ENCODE results near the gene ADD3. TPM values are rescaled to one million over a fixed set of nuclear protein-coding genes. Genes with fewer than 3 reads are reported as not detected.
A peak's percentile ranks its signal among the peaks of the same experiment; 100 is the strongest.

The ADD3 gene
- total and polyA plus RNA-seq, 4 experiments from 2014 or later: 365 to 613 (median 449) TPM

- Histone ChIP-seq H3K36me3 (ENCODE audit: insufficient read depth, low read length) (no peaks in the 10 kb centered on the region), H3K9me3 (ENCODE audit: control insufficient read depth in 1 of 2, low read length in 2 of 2) (no peaks in the 10 kb centered on the region), H3K27ac (ENCODE audit: low read depth, low read length) (no peak overlapping the region), H3K27me3 (ENCODE audit: insufficient read depth, low read length) (no peaks in the 10 kb centered on the region), H3K4me1 (ENCODE audit: insufficient read depth, low read length) (peaks cover 69% of the 10 kb centered on the region), H3K4me3 (ENCODE audit: low read length in 2 of 2) (no peak overlapping the region)
- H3K4me1 Mint-ChIP-seq: peaks cover 51 to 85% (median 66%) of the 10 kb centered on the region in 4 donors
- POLR2A ChIA-PET (ENCODE audit: partially characterized antibody): no interaction called here
- CTCF ChIA-PET (ENCODE audit: partially characterized antibody): no interaction called here
- H3K4me3 Mint-ChIP-seq: no peak overlapping the region
- no peaks in the 10 kb centered on the region for H3K9me3 Mint-ChIP-seq
- peak overlapping the region in 2 of 7 donors; percentile 35 to 39 for H3K27ac Mint-ChIP-seq
- H3K36me3 Mint-ChIP-seq: peaks cover 14 to 23% of the 10 kb centered on the region in 2 donors
- intact Hi-C loops (cut with micrococcal nuclease): loop anchor here (2.0 kb wide), 1 partner anchor 15 kb away; no protein-coding TSS in a partner anchor
- H3K27me3 Mint-ChIP-seq: no peaks in the 10 kb centered on the region
- DNase-seq: no peak
Measured at GRCh38 chr10:110091830-110092229, 84.0 kb downstream of the ADD3 start.

- Mint-ChIP-seq H3K27ac (no peak overlapping the region), H3K4me1 (peaks cover 42 to 86% (median 62%) of the 10 kb centered on the region in 4 donors), H3K4me3 (peak overlapping the region in 2 of 8 donors; percentile 2 to 17), H3K36me3 (peaks cover 14 to 15% of the 10 kb centered on the region in 2 donors), H3K27me3 (no peaks in the 10 kb centered on the region), H3K9me3 (no peaks in the 10 kb centered on the region)
- Histone ChIP-seq H3K27me3 (ENCODE audit: insufficient read depth, low read length) (no peaks in the 10 kb centered on the region), H3K9me3 (ENCODE audit: control insufficient read depth in 1 of 2, low read length in 2 of 2) (no peaks in the 10 kb centered on the region), H3K36me3 (ENCODE audit: insufficient read depth, low read length) (no peaks in the 10 kb centered on the region), H3K4me1 (ENCODE audit: insufficient read depth, low read length) (peaks cover 66% of the 10 kb centered on the region), H3K27ac (ENCODE audit: low read depth, low read length) (no peak overlapping the region), H3K4me3 (ENCODE audit: low read length in 2 of 2) (no peak overlapping the region)
- no peak for DNase-seq
- intact Hi-C loops (cut with micrococcal nuclease): loop anchor here (2.0 kb wide), 1 partner anchor 17 kb away; no protein-coding TSS in a partner anchor
- ChIA-PET CTCF (ENCODE audit: partially characterized antibody) (no interaction called here), POLR2A (ENCODE audit: partially characterized antibody) (interaction anchor here (1.0 kb wide), 1 partner anchor 85 kb away, joined by 3 read pairs; no protein-coding TSS in a partner anchor)
Measured at GRCh38 chr10:110093722-110094121, 85.9 kb downstream of the ADD3 start.

GRCh38 chr10:110094786-110095185, 87.0 kb downstream of the ADD3 start:
- CTCF ChIA-PET (ENCODE audit: partially characterized antibody): interaction anchor here (0.8 to 1.4 kb wide), 7 partner anchors 9 to 191 kb away, joined by 3 to 4 read pairs (median 3); no protein-coding TSS in a partner anchor
- H3K4me3 Mint-ChIP-seq: peak overlapping the region in 1 of 8 donors; percentile 57
- peaks cover 43 to 82% (median 64%) of the 10 kb centered on the region in 4 donors for H3K4me1 Mint-ChIP-seq

DNA sequence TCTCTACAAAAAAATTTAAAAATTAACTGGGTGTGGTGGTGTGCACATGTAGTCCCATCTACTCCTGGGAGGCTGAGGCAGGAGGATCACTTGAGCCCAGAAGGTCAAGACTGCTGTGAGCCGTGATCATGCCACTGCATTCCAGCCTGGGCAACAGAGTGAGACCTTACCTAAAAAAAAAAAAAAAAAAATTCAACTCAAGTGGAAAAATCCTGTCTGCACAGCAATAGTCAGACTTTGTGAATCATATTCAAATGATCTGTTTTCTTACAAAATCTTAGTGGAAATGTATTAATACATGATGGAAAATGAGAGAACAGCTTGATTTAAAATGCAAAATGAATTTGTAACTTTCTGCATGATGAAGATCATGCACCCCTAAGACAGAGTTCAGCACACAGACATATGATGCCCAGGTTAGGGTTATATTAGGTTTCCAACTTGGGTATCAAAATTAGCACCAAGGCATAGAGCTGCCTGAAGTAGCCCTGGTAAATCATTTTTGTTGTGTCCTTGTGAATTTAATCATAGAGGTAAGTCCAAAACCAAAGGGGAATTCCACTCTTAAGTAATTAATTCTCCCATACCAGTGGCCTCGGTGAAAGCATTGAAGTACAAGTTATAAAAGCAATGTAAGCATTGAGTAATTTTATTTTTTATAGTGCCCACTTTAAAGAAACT, 93.8 kb downstream of the ADD3 start:
- Histone ChIP-seq H3K36me3 (ENCODE audit: insufficient read depth, low read length) (peaks cover 15% of the 10 kb centered on the region), H3K27ac (ENCODE audit: low read depth, low read length) (no peak overlapping the region), H3K4me1 (ENCODE audit: insufficient read depth, low read length) (peaks cover 45% of the 10 kb centered on the region), H3K27me3 (ENCODE audit: insufficient read depth, low read length) (no peaks in the 10 kb centered on the region), H3K4me3 (ENCODE audit: low read length in 2 of 2) (no peak overlapping the region), H3K9me3 (ENCODE audit: control insufficient read depth in 1 of 2, low read length in 2 of 2) (no peaks in the 10 kb centered on the region)
- H3K4me1 Mint-ChIP-seq: peaks cover 31 to 73% (median 57%) of the 10 kb centered on the region in 4 donors
- peak overlapping the region in 3 of 8 donors; percentile 20 to 46 (median 46) for H3K4me3 Mint-ChIP-seq
- DNase-seq: no peak
- intact Hi-C loops (cut with micrococcal nuclease): no loop called here
- ChIA-PET POLR2A (ENCODE audit: partially characterized antibody) (no interaction called here), CTCF (ENCODE audit: partially characterized antibody) (no interaction called here)
- no peaks in the 10 kb centered on the region for H3K27me3 Mint-ChIP-seq
- peaks cover 31 to 47% of the 10 kb centered on the region in 2 donors for H3K36me3 Mint-ChIP-seq
- H3K27ac Mint-ChIP-seq: peak overlapping the region in 5 of 7 donors; percentile 41 to 68 (median 50)
- H3K9me3 Mint-ChIP-seq: no peaks in the 10 kb centered on the region

More at GRCh38 chr10:110094786-110095185, 87.0 kb downstream of the ADD3 start:
- no peak for DNase-seq
- Histone ChIP-seq H3K9me3 (ENCODE audit: control insufficient read depth in 1 of 2, low read length in 2 of 2) (no peaks in the 10 kb centered on the region), H3K27ac (ENCODE audit: low read depth, low read length) (no peak overlapping the region), H3K4me3 (ENCODE audit: low read length in 2 of 2) (no peak overlapping the region), H3K27me3 (ENCODE audit: insufficient read depth, low read length) (no peaks in the 10 kb centered on the region), H3K4me1 (ENCODE audit: insufficient read depth, low read length) (peaks cover 65% of the 10 kb centered on the region), H3K36me3 (ENCODE audit: insufficient read depth, low read length) (no peaks in the 10 kb centered on the region)
- POLR2A ChIA-PET (ENCODE audit: partially characterized antibody): interaction anchor here (0.6 to 0.7 kb wide), 2 partner anchors 25 to 763 kb away, joined by 3 to 4 read pairs; no protein-coding TSS in a partner anchor
- Mint-ChIP-seq H3K27me3 (no peaks in the 10 kb centered on the region), H3K9me3 (no peaks in the 10 kb centered on the region), H3K36me3 (peaks cover 14 to 15% of the 10 kb centered on the region in 2 donors), H3K27ac (peak overlapping the region in 2 of 7 donors; percentile 22 to 61)
- intact Hi-C loops (cut with micrococcal nuclease): no loop called here

DNA sequence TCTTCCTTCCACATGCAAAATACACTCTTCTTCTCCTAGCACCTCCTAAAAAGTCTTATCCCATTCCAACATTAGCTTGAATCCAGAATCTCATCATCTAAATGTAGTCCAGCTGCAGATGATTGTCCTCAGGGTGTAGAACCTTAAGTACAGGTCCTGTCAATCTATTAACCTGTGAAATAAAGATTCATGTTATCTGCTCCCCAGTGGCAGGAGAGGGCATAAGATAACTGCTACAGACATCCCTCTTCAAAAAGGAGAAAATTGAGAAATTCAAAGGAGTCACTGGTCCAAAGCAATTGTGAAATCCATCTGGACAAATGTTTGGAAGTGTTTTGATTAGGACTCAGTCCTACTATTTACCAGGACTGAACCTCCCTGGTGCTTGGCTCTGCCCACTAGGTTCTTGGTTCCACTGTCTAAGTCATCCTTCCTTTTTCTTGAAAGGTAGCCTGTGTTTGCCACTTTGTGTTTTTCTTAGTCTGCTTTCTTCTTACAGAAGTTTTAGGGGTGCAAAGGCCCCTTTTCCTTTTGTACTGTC, 96.2 kb downstream of the ADD3 start:
- peaks cover 44 to 60% of the 10 kb centered on the region in 2 donors for H3K36me3 Mint-ChIP-seq
- no peaks in the 10 kb centered on the region for H3K9me3 Mint-ChIP-seq
- peaks cover 34 to 72% (median 59%) of the 10 kb centered on the region in 4 donors for H3K4me1 Mint-ChIP-seq
- no peaks in the 10 kb centered on the region for H3K27me3 Mint-ChIP-seq
- H3K9me3 ChIP-seq (ENCODE audit: control insufficient read depth in 1 of 2, low read length in 2 of 2): no peaks in the 10 kb centered on the region
- peaks cover 35% of the 10 kb centered on the region for H3K4me1 ChIP-seq (ENCODE audit: insufficient read depth, low read length)
- POLR2A ChIA-PET (ENCODE audit: partially characterized antibody): interaction anchor here (1.2 to 2.2 kb wide), 6 partner anchors 26 to 116 kb away, joined by 3 to 7 read pairs (median 4); no protein-coding TSS in a partner anchor
- intact Hi-C loops (cut with micrococcal nuclease): loop anchor here (1.0 kb wide), 1 partner anchor 126 kb away; no protein-coding TSS in a partner anchor
- peaks cover 15% of the 10 kb centered on the region for H3K36me3 ChIP-seq (ENCODE audit: insufficient read depth, low read length)
- peak overlapping the region in 1 of 8 donors; percentile 25 for H3K4me3 Mint-ChIP-seq
- no peak overlapping the region for H3K27ac ChIP-seq (ENCODE audit: low read depth, low read length)
- no peak for DNase-seq
- H3K4me3 ChIP-seq (ENCODE audit: low read length in 2 of 2): no peak overlapping the region
- CTCF ChIA-PET (ENCODE audit: partially characterized antibody): interaction anchor here (0.8 to 2.7 kb wide), 11 partner anchors 9 to 220 kb away, joined by 3 to 9 read pairs (median 4); no protein-coding TSS in a partner anchor
- no peaks in the 10 kb centered on the region for H3K27me3 ChIP-seq (ENCODE audit: insufficient read depth, low read length)
- H3K27ac Mint-ChIP-seq: peak overlapping the region in 5 of 7 donors; percentile 4 to 73 (median 44)

GRCh38 chr10:110105873-110106272, 98.1 kb downstream of the ADD3 start:
- Mint-ChIP-seq H3K9me3 (no peaks in the 10 kb centered on the region), H3K36me3 (peaks cover 50 to 67% of the 10 kb centered on the region in 2 donors), H3K27me3 (no peaks in the 10 kb centered on the region), H3K4me3 (no peak overlapping the region), H3K4me1 (peaks cover 34 to 75% (median 54%) of the 10 kb centered on the region in 4 donors), H3K27ac (peak overlapping the region in 1 of 7 donors; percentile 47)
- intact Hi-C loops (cut with micrococcal nuclease): loop anchor here (5.0 kb wide), 2 partner anchors 34 to 224 kb away; no protein-coding TSS in a partner anchor
- no peaks in the 10 kb centered on the region for H3K27me3 ChIP-seq (ENCODE audit: insufficient read depth, low read length)
- H3K36me3 ChIP-seq (ENCODE audit: insufficient read depth, low read length): peaks cover 15% of the 10 kb centered on the region
- no peak overlapping the region for H3K4me3 ChIP-seq (ENCODE audit: low read length in 2 of 2)
- no peaks in the 10 kb centered on the region for H3K9me3 ChIP-seq (ENCODE audit: control insufficient read depth in 1 of 2, low read length in 2 of 2)
- no peak overlapping the region for H3K27ac ChIP-seq (ENCODE audit: low read depth, low read length)
- ChIA-PET CTCF (ENCODE audit: partially characterized antibody) (interaction anchor here (1.2 to 2.2 kb wide), 5 partner anchors 10 to 95 kb away, joined by 3 to 5 read pairs (median 4); no protein-coding TSS in a partner anchor), POLR2A (ENCODE audit: partially characterized antibody) (interaction anchor here (1.4 to 2.2 kb wide), 2 partner anchors 30 to 38 kb away, joined by 4 to 7 read pairs; no protein-coding TSS in a partner anchor)
- no peak for DNase-seq
- H3K4me1 ChIP-seq (ENCODE audit: insufficient read depth, low read length): peaks cover 27% of the 10 kb centered on the region

Measured in CD4-positive, alpha-beta memory T cell (primary cell).